A673 (cell line): ENCODE results near the gene OR5K3.

Experiments used
- EZH2 ChIP-seq: fragments of 200-600 bp; sonication (generic); IDR thresholded peaks from 2 replicates; pipeline ENCODE4 v1.6.1; 2017; ENCODE audit warnings: borderline replicate concordance, low read depth, mild to moderate bottlenecking, mixed read lengths, antibody characterized with exemption, low read length; ENCODE audit not compliant: poor library complexity, severe bottlenecking
- TF ChIP-seq, protein P1 (sequence below): fragments of 300-800, 200-600 bp; sonication (generic); conservative IDR thresholded peaks from 2 replicates; pipeline ENCODE4 v1.5.1; 2017; ENCODE audit warnings: low read depth, mild to moderate bottlenecking, antibody characterized with exemption, low read length, moderate library complexity, mixed read lengths

DNA sequence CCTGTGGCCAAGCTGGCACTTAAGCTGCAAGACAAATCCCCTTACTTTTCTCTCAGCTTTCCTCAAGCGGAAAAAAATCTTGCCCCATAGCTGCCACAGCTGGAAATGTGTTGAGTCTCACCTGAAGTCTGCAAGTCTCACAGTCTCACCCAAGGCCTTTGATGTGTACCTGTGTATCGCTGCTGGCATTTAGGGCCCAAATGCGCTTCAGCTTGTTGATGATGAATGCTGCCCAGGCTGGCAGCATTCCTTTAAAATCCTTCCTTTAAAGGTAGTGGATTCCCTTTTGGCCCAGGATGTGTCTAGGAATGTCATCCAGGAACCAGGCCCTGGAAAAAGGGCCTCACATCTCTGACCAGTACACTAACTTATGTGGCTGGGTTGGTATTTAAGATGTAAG is 29.8 kb upstream of the OR5K3 start:
- TF ChIP-seq, protein P1, sequence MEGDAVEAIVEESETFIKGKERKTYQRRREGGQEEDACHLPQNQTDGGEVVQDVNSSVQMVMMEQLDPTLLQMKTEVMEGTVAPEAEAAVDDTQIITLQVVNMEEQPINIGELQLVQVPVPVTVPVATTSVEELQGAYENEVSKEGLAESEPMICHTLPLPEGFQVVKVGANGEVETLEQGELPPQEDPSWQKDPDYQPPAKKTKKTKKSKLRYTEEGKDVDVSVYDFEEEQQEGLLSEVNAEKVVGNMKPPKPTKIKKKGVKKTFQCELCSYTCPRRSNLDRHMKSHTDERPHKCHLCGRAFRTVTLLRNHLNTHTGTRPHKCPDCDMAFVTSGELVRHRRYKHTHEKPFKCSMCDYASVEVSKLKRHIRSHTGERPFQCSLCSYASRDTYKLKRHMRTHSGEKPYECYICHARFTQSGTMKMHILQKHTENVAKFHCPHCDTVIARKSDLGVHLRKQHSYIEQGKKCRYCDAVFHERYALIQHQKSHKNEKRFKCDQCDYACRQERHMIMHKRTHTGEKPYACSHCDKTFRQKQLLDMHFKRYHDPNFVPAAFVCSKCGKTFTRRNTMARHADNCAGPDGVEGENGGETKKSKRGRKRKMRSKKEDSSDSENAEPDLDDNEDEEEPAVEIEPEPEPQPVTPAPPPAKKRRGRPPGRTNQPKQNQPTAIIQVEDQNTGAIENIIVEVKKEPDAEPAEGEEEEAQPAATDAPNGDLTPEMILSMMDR, result no peak
- TF ChIP-seq EZH2, result no peak
